GM18867 (cell line): ENCODE data around the gene GNS.

Experiments used
- ATAC-seq: cut with Tn5 transposase; IDR thresholded peaks from one replicate; pipeline ENCODE4 v1.9.1; 2021; ENCODE audit warnings: mild to moderate bottlenecking, moderate library complexity; ENCODE audit not compliant: unreplicated experiment

GNS gene

GRCh38 chr12:64737539-64737938 is 21.7 kb downstream of the GNS start:
- ATAC-seq, result no peak

GRCh38 chr12:64736771-64737170 is 22.4 kb downstream of the GNS start:
- no peak for ATAC-seq

GRCh38 chr12:64735442-64735841 is 23.8 kb downstream of the GNS start:
- no peak for ATAC-seq

- ATAC-seq, result no peak
Observed at GRCh38 chr12:64733857-64734256, 25.3 kb downstream of the GNS start.

GRCh38 chr12:64731683-64732082 is 27.5 kb downstream of the GNS start:
- ATAC-seq, result no peak

GRCh38 chr12:64730588-64730969 is 28.6 kb downstream of the GNS start:
- peak; percentile 13 for ATAC-seq

GRCh38 chr12:64729909-64730587 is 29.2 kb downstream of the GNS start:
- peak; percentile 65 for ATAC-seq

- ATAC-seq, result no peak
Observed at GRCh38 chr12:64724201-64724745, 34.9 kb downstream of the GNS start.

- ATAC-seq, result no peak
Observed at GRCh38 chr12:64723630-64724029, 35.6 kb downstream of the GNS start.

GRCh38 chr12:64722835-64723234 is 36.4 kb downstream of the GNS start:
- no peak for ATAC-seq

- no peak for ATAC-seq
Observed at GRCh38 chr12:64720884-64721283, 38.3 kb downstream of the GNS start.

- ATAC-seq, result no peak
Observed at GRCh38 chr12:64718649-64719048, 40.6 kb downstream of the GNS start.

- no peak for ATAC-seq
Observed at GRCh38 chr12:64716839-64717455, 42.3 kb downstream of the GNS start.

GRCh38 chr12:64716371-64716770 is 42.8 kb downstream of the GNS start:
- no peak for ATAC-seq

- ATAC-seq, result peak; percentile 79
Observed at GRCh38 chr12:64714551-64714968, 44.6 kb downstream of the GNS start.

- no peak for ATAC-seq
Observed at GRCh38 chr12:64713376-64713775, 45.8 kb downstream of the GNS start.

GRCh38 chr12:64709429-64709828 is 49.8 kb downstream of the GNS start:
- ATAC-seq, result no peak

GRCh38 chr12:64707926-64708325 is 51.3 kb downstream of the GNS start:
- no peak for ATAC-seq

- ATAC-seq, result no peak
Observed at GRCh38 chr12:64707362-64707761, 51.8 kb downstream of the GNS start.

- no peak for ATAC-seq
Observed at GRCh38 chr12:64706857-64707256, 52.3 kb downstream of the GNS start.

GRCh38 chr12:64706306-64706705 is 52.9 kb downstream of the GNS start:
- ATAC-seq, result no peak

GRCh38 chr12:64701283-64701682 is 57.9 kb downstream of the GNS start:
- no peak for ATAC-seq

GRCh38 chr12:64700532-64700931 is 58.7 kb downstream of the GNS start:
- ATAC-seq, result no peak
